OCI-M2 (cell line): ENCODE measurements around the gene EIF3CL.
"Not testable (repeated sequence)": the region's sequence is repeated elsewhere in the genome, so short reads cannot be mapped to it uniquely, and the experiment has no call there.

Experiments
- DNase-seq: peaks from one replicate; lab custom pipeline; 2025; ENCODE audit not compliant: unreplicated experiment; lab: John Stamatoyannopoulos, UW

EIF3CL gene

GRCh38 chr16:28403220-28404072 lies at the start of gene EIF3CL:
TSS of gene EIF3CL (minus strand) at chr16:28403841. CDS start at chr16:28403618, 223 bp downstream.
- DNase-seq, result not testable (repeated sequence)

GRCh38 chr16:28447081-28447480 lies 43.4 kb upstream of the EIF3CL start:
- DNase-seq, result not testable (repeated sequence)

GRCh38 chr16:28446388-28446787 lies 42.7 kb upstream of the EIF3CL start:
- DNase-seq, result not testable (repeated sequence)

DNA sequence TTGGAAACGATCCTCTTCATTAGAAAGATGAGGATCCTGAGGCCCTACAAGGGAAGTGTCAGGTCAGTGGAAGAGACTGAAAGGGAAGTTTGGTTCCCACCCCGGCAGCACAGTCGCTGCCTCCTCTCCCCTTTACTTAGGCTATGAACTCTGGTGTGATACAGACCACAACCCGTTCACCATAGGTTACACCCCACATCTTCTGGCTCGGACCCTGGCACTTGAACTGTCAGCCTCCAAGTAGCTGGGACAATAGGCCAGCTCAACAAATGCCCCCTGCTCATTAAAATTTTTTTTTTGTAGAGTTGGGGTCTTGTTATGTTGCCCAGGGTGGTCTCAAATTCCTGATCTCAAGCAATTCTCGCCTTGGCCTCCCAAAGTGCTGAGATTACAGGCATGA lies 40.3 kb upstream of the EIF3CL start:
- DNase-seq, result not testable (repeated sequence)

GRCh38 chr16:28438899-28439298 lies 35.3 kb upstream of the EIF3CL start:
- not testable (repeated sequence) for DNase-seq

DNA sequence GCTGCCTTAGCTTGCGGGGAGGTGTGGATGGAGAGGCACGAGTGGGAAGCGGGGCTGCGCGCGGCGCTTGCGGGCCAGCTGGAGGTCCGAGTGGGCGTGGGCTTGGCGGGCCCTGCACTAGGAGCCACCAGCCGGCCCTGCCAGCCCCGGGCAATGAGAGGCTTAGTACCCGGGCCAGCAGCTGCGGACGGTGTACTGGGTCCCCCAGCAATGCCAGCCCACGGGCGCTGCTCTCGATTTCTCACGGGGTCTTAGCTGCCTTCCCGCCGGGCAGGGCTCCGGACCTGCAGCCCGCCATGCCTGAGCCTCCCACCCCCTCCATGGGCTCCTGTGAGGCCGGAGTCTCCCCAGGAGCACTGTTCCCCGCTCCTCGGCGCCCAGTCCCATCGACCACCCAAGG lies 31.7 kb upstream of the EIF3CL start:
- not testable (repeated sequence) for DNase-seq

DNA sequence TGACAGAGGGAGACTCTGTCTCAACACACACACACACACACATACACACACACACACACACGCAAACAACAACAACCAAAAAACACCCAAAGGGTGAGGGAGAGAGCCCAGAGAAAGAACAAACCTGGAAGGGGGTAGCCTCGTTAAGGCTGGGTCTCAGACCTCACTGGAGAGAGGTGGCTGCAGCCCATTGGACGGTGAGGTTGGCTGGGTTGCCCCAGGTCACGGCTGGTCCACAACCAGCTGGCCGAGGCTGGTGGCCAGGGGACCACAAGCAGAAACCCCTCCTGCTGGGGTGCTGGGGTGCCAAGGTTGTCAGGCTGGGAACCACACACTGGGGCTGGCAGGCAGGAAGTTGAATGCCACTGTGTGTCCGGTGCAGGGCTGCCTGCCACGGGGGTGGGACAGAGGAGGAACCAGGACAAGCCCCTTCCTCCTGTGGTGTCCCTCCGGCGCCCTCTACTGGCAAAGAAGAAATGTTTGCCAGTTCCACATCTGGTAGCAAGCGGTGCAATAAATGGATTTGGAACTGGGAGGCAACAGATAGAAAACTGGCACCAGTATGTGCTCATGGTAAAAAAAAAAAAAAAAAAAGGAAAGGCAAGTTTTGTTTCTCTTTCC lies 22.5 kb upstream of the EIF3CL start:
- not testable (repeated sequence) for DNase-seq

GRCh38 chr16:28421071-28421750 lies 17.6 kb upstream of the EIF3CL start:
- not testable (repeated sequence) for DNase-seq

DNA sequence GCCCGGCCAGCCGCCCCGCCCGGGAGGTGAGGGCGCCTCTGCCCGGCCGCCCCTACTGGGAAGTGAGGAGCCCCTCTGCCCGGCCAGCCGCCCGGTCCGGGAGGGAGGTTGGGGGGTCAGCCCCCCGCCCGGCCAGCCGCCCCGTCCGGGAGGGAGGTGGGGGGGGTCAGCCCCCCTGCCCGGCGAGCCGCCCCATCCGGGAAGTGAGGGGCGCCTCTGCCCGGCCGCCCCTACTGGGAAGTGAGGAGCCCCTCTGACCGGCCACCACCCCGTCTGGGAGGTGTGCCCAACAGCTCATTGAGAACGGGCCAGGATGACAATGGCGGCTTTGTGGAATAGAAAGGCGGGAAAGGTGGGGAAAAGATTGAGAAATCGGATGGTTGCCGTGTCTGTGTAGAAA lies 13.4 kb upstream of the EIF3CL start:
- not testable (repeated sequence) for DNase-seq

- not testable (repeated sequence) for DNase-seq
Observed at GRCh38 chr16:28414530-28414929, 10.9 kb upstream of the EIF3CL start.

DNA sequence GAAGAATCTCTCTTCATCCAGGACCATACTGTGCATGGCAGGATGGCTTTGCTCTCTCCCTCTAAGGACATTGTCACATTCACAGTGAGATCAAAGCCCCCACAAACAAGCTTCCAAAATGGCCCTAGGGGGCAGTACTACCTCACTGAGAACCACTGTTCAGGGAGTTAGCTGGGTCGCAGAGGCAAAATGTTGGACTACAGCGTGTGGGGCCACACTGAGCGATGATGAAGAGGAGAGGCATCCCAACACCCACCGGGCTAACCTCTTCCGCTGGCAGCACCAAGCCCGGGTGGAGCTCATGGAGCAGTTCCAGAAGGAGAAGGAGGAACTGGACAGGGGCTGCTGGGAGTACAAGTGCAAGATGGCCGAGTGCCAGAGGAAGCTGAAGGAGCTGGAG lies 9.9 kb upstream of the EIF3CL start:
- not testable (repeated sequence) for DNase-seq

DNA sequence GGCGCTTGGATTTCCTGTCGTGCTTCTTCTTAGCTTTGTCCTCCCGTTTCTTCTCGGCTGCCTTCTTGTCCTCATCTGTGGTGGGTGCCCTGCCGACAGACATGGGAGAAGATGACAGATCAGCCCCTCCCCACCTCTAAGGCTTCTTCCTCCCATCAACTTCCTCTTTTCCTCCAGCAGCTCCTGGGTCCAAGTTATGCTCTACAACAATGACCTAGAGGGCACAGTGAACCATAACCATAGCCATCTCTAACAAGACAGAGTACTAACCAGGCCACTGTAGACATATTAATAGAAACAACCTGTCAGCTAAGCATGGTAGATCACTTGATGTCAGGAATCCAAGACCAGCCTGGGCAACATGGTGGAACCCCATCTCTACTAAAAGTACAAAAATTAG lies 11.6 kb downstream of the EIF3CL start:
- not testable (repeated sequence) for DNase-seq

DNA sequence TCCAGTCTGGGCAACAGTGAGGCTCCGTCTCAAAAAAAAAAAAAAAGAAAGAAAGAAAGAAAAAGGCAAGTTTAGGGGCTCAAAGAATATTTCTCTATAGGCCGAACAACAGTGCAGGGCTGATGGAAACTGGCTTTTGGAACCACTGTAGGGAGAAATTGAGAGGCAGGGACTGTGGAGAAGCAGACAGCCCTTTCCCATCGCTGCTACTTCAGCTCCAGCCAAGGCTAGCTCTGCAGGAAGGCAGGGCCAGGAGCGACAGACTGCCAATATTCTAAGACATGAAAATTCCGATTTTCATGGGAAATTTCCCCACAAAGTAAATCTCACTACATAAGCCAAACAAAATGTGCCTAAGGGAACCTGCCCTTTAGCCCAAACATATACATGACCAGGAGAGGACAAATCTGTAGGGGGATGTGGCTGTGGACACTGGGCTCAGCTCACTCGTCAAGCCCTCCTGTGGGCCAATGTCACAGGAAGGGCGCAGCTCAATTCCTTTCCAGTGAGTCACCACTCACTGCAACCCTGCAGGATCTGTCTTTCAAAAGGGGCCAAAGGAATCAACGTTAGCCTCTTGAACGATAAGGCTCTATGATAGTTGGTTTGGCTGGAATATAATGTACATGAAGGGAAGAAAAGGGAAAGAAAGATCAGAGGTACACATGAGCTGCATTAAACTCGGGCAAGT lies 21.3 kb downstream of the EIF3CL start:
- not testable (repeated sequence) for DNase-seq

- DNase-seq, result not testable (repeated sequence)
Observed at GRCh38 chr16:28377822-28378221, 25.8 kb downstream of the EIF3CL start.

DNA sequence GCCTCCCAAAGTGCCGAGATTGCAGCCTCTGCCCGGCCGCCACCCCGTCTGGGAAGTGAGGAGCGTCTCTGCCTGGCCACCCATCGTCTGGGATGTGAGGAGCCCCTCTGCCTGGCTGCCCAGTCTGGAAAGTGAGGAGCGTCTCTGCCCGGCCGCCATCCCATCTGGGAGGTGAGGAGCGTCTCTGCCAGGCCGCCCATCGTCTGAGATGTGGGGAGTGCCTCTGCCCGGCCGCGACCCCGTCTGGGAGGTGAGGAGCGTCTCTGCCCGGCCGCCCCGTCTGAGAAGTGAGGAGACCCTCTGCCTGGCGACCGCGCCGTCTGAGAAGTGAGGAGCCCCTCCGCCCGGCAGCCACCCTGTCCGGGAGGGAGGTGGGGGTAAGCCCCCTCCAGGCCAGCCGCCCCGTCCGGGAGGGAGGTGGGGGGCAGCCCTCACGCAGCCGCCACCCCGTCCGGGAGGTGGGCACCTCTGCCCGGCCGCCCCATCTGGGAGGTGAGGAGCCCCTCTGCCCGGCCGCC lies 26.5 kb downstream of the EIF3CL start:
- not testable (repeated sequence) for DNase-seq

GRCh38 chr16:28375115-28375514 lies 28.5 kb downstream of the EIF3CL start:
- DNase-seq, result not testable (repeated sequence)

DNA sequence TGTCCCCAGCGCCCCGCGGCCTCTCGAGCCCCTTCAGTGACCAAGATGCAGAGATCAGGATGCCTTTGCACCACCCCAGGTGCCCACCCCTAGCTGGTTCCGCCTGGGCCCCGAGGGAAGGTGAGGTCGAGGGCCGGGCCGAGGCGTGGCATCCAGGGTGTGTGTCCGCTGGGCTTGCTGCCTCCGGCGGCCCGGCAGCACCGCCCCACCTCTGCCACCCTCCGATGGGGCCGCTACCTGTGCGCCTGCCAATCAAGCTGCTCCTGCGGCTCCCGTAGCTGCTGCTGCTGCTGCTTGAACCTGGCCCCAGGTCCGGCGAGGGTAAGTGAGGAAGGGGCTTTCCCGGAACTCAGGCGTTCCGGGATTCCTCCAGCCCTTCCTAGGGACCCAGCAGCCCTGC lies 29.4 kb downstream of the EIF3CL start:
- DNase-seq, result not testable (repeated sequence)

GRCh38 chr16:28367926-28368325 lies 35.7 kb downstream of the EIF3CL start:
- not testable (repeated sequence) for DNase-seq

DNA sequence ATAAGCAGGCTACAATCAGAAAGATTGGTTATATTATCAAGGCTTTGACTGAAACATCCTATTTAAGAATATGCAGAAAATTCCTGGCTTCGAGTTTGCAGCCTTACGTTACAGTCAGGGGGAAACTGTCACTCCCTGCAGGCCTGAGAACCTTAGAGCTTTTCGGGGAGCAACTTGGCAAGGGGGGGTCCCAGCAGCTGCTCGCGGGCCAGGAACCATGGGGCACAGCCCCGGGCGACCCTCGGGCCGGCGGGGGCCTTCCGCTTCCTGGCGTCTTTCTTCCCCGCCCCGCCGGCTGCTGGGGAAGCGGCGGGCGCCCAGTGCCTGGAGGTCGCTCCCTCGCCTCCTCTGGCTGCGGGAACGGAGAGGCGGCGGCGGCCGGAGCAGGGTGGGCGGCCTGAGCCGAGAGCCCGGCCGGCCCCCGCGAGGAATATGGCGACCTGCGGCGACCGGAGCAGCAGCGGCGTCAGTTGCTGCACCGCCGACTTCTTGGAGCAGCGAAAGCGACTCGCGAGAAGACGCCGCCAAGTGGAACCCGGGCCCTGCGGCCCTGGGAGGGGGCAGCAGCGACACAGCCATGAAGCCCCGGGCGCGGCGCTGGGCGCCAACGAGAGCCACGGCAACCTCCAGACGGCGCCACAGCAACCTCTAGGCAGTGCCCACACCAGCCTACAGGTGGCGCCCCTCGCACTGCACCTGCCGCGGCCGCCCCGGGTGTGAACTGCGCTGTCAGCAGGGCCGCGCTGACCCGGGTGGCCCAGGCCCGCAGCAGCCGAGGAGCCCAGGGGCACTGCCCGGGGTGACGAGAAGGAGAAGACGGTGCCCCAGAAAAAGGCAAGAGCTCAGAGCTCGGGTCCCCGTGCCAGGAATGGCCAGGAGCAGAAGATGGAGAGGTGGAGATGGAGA lies 39.1 kb downstream of the EIF3CL start:
- not testable (repeated sequence) for DNase-seq

DNA sequence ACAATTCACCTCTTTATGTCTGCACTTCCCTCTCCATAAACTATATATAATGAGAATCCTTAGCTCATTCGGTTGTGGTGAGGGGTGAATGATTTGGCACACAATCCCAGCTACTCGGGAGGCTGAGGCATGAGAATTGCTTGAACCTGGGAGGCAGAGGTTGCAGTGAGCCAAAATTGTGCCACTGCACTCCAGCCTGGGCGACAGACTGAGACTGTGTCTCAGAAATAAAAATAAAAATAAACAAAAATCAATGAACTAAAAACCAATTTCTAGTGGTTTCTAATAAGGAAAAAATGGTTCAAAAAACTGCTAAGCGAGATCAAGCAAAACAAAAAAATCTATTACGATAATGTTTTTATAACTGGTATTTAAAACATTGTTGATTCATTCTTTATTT lies 40.2 kb downstream of the EIF3CL start, which contains the start of gene NPIPB6:
Gene NPIPB6 (minus strand): TSS at position 101 of the 400 bp plus-strand sequence. CDS start 686 bp downstream, outside the sequence.
- DNase-seq, result not testable (repeated sequence)
